HG03342 (cell line): Measurements from ENCODE around the gene ANXA2.
A peak's percentile ranks its signal among the peaks of the same experiment; 100 is the strongest.
"Not testable (repeated sequence)": the region's sequence is repeated elsewhere in the genome, so short reads cannot be mapped to it uniquely, and the experiment has no call there.

Experiments
- ATAC-seq: cut with Tn5 transposase; IDR thresholded peaks from one replicate; pipeline ENCODE4 v1.9.1; 2021; ENCODE audit warnings: mild to moderate bottlenecking, moderate library complexity; ENCODE audit not compliant: unreplicated experiment

ANXA2 gene

DNA sequence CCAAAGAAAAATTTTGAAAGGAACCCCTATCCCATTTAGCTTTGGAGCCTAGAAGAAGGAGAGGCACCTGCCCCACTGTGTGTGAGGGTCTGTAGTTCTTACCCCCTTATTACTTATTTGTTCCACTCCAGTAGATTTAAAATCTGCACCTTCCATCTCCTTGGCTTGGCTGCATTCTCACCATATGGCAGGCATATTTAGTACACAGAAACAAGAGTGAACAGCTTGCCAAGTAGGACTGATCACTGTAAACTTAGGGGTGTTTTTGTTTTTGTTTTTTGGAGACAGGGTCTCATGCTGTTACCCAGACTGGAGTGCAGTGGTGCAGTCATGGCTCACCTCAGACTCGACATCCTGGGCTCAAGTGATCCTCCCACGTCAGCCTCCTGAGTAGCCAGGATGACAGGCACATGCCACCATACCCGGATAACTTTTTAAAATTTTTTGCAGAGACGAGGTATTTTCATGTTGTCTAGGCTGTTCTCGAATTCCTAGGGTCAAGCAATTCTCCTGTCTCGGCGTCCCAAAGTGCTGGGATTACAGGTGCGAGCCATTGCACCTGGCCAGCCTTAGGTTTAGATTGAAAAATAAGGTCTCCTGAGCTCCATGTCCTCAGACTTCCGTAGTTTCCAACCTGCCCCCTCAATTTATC is 14.1 kb upstream of the ANXA2 start:
- ATAC-seq = no peak

DNA sequence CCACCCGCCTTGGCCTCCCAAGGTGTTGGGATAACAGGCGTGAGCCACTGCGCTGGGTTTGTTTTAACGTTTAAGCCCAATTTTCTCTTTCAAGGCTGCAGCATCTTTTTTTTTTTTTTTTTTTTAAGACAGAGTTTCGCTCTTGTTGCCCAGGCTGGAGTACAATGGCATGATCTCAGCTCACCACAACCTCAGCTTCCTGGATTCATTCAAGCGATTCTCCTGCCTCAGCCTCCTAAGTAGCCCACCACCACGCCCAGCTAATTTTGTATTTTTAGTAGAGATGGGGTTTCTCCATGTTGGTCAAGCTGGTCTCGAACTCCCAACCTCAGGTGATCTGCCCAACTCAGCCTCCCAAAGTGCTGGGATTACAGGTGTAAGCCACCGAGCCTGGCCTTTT is 12.6 kb upstream of the ANXA2 start:
- not testable (repeated sequence) for ATAC-seq

DNA sequence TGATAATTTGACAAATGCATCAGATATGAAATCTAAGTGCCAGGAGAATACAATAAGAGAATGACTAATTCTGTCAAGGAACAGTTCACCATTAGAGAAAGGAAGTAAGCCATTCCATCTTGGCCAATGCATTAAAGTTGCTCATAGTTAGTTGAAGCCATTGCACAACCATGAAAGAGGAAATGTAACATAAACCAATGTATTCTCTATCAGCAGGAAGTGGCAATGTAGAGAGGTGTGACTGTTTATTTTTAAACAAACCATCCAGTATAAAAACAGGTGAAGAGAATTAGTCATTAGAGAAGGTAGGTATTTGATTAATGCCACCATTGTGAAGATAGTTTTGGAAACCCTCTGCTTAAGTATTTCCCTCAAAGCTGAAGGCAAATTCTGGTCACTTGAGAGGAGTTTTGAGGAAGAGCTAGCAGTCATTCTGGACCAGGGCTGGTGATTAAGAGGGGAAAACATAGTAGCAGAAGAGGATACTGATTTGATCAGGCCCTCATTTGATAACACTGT is 10.7 kb upstream of the ANXA2 start:
- no peak for ATAC-seq

DNA sequence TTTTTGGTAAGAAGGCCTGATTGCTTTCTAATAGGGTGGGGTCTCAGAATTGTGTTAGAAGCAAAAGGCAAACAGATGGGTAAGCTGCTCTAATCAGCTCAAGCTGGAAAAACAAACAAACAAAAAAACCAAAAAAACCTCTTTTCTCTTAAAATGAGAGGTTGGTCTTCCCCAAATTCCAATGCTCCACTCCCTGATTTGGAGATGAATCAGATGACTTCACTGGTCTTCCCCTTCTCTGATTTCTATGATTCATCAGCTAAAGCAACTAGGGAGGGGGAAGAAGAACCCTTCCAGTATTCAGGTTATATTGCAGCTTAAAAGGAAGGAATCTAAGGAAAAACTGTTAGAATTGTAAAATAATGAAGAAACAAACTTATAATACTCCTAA is 9.6 kb upstream of the ANXA2 start:
- no peak for ATAC-seq

DNA sequence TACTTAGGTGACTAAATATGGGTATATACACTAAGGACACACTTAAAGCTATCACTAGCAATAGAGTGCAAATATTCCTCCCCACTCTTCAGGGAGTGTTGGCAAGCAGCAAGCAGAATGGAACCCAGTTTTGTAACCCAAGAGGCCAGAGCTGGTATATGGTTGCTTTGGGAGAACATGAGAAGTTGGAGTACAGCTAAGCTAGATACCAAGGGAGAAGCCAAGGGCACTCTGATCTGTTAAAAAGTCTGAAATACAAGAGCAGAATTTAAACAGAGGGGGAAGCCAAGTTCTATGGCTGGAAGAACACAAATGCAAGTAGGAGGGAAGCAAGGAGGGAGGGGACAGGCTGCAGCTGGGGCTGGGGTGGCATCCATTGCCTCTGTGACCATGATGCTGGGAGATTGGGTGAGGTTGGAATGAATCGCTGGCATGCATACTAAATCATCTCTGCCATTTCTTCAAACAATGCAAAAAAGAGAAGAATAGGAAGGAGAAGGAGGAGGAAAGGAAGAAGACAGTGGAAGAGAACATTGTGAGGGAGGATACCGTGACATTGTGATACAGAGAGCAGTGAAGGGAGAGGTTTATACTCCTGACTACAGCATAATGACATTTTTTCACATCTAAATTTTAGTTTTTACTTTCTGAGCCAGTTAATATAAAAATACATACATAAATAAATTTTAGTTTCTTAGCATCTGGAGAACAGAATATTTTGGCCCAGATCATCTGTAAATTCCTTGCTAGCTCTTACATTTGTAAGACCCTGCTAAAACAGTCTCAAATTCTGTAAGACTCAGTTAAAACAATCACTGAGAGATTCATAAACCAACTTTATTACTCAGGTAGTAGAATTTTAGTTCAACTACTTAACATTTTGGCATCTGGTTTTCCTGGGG is 9.0 kb upstream of the ANXA2 start:
- no peak for ATAC-seq

DNA sequence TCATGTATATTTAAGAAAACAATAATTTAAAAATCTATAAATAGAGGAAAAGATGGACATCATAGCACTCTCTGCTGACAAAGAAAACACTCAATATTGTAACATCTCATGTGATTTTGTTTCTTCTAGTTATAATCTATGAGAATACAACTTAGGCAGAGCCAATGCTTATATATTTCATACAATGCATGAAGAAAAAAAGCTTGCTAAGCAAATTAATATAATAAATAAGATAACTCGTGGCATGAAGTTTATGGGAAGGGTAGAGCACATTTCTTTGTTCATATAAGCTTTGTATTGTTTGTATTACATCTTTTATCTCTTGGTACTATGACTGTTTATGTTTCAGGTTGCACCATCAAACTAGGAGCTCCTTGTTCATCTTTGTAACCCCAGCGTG is 7.6 kb upstream of the ANXA2 start:
- ATAC-seq = no peak

DNA sequence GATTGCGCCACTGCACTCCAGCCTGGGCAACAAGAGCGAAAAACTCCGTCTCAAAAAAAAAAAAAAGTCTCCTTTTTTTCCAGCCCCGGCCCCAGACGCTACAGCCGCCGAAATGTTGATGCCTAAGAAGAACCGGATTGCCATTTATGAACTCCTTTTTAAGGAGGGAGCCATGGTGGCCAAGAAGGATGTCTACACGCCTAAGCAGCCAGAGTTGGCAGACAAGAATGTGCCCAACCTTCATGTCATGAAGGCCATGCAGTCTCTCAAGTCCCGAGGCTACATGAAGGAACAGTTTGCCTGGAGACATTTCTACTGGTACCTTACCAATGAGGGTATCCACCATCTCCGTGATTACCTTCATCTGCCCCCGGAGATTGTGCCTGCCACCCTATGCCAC is 6.6 kb upstream of the ANXA2 start:
- not testable (repeated sequence) for ATAC-seq

DNA sequence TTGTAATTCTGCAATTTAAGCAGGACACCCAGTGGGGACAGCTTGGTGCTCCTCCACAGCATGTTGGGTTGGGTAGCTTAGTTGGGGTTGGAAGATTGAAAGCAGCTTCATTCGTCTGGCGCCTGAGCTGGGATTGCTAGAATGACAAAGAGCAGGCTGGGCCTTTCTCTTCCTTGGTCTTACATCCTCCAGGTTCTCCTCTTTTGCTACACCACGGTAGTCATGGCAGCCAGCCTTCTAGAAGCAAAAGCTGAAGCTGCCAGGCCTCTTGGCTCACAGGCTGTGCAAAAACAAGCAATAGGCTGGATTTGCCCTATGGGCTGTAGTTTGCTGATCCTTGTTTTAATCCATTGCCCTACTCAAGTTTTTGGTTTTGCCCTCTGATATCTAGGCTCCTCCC is 3.2 kb upstream of the ANXA2 start:
- no peak for ATAC-seq

DNA sequence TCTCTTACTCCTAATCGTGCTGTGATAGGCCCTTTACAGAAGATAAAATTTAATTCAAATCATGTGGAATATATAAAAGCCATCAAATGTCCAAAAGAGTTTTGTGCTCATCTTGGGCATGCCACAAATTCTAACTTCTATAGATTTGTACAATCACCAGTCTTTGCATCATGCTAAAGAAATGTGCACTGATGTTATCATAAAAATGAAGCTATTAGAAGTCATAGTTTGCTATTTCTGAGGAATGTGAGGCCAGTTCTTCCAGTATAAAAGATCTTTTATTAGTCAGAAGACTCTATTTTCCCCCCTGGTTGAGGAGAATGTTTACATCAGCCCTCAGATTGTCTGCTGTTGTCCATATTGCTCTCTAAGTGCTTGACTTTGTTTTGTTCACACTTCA is 2.1 kb upstream of the ANXA2 start:
- ATAC-seq = no peak

DNA sequence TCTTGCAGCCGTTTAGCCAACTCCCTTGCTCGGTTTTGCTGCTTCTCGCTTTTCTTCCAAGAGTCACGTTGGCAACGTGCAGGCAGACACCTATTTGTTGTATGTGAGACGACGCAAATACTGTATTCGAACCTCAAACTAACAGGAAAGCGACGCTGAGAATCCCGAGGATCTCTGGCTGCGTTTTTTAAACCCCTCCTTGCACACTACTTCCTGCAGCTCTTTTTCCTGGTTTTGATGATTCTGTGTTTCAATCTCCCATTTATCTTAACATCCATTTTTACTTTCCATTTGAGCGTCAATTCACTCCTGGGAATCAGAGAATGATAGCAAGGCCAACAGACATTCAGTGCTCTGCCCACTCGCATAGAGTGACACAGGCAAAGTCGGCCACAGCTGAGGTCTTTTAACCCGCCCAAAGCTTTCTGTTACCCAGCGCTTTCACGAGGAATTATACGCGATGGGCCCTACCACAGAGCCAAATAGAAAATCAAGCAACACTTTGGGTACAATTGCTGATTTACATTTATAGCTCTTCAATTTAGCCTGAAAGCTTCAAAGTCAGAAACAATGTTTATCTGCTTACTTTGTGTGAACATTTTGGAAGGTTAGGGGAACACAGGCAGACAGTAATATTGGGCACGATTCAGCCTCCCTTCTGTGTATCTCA is 1.6 kb upstream of the ANXA2 start:
- no peak for ATAC-seq

DNA sequence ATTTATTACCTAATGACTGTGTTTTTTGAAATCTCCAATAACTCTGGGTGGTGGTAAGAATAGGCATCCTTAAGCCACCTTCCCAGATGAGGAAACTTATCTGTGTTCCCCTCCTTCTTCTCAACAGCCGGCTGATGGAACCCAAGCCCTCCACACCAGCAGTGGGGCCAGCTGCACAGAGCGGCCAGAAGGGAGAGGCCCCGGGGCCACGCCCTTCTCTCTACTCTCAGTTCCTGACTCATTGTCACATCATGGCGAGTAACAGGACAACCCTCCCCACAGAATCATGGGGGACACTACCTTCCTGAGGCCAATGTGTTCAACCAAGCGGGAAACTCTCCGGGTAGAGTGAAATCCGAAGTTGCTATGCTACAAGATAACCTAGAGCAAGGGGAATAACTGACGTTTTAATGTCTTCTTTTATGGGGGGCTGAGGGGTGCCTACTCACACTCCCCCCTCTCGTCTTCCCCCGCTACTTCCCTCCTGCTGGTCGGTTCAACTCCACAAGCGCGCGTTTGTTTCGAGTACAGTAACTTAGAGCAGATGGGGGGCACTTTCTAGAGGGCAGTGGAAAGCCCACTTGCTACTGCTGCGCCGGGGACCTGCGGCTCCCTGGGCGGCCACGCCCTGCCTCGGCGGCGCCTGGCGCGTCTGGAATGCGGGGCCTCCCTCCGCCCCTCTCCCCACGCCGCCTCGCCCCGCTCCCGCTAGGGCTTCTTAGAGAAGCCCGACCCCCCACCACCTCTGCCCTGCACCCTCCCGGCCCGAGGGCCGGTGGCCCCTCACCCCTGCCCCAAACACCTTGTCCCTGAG is 621 bp downstream of the ANXA2 start:
- ATAC-seq = peak; percentile 75

DNA sequence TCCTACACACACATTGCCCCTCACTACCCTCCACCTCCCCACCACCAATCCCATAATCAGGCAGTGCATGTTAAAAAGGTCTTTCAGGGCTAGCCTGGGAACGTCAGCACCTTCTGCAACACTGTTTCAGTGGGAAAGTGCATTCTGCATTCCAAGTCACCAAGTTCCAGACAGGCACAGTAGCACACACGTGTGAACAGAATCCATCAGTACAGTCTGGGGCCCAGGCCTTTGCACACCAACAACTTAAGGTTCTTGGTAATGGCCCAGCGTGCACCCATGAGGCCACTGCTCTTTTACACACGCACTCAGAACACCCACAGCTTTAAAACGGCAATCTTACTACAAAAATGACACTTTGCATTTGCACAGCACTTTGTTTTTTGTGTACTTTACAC is 1.2 kb downstream of the ANXA2 start:
- ATAC-seq = no peak

DNA sequence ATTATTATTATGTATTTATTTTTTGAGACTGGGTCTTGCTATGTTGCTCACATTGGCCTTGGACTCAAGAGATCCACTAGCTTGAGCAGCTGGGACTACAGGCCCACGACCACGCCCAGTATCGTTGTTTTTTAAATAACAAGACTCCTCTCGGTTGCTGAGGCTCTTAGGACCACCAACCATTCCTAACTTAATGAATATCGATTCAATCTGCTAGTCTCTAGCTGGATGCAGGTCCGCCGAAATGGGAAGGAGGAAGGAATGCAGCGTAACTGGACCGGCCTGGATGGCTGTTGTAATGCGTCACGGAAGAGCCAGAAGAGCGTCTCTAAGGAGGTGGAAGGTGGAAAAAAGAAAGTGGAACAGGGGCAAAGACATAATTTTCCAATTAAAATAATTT is 1.7 kb downstream of the ANXA2 start:
- ATAC-seq = no peak

DNA sequence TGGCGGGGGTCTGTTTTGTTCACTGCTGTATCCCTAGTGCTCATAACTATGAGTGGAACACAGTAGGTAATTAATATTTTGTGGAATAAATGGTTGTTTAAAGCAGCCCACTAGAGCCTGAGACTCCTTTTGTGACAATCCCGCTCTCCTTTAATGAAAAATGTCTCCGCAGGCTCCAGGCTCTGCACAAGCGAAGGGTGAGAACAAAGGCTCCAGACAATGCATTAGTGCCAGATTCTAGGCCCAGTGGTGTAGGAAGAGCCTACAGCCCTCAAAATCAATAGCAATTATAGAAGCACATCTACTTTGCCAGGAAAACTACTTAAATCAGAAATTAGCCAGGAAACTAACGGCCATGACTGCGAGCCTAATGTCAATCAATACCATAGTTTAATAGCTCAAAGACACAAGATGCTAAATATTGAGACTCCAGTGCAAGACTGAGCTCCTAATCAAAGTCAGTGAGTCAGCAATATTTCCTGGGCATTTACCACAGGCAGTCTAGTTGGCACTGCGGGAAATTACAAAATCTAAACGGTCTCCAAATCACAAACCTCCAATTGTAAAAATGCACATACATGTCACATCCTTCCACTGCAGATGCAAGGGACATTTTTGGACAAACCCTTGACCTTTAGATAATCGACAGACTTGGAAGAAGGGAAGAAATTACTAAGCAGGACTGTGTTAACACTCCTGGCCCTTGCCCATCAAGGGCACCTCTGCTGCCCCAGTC is 2.3 kb downstream of the ANXA2 start:
- ATAC-seq = no peak

DNA sequence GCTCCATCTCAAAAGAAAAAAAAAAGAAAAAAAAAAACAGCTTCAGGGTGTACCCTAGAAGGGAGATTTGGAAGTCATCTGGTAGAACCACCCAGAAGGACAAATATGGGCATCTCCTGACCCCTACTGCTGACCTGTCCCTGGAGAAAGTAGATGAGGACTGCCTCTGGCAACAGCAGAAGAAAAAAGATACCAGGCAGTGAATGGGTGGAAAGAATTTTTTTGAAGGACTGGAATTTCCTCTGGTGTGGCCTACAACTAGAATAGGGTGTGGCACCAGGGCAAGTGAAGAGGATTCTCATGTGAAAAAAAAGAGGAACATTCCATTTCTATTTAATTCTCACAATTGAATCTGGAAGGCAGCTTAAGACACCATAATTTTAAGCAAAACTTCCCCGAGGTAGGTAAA is 3.1 kb downstream of the ANXA2 start:
- ATAC-seq = no peak

DNA sequence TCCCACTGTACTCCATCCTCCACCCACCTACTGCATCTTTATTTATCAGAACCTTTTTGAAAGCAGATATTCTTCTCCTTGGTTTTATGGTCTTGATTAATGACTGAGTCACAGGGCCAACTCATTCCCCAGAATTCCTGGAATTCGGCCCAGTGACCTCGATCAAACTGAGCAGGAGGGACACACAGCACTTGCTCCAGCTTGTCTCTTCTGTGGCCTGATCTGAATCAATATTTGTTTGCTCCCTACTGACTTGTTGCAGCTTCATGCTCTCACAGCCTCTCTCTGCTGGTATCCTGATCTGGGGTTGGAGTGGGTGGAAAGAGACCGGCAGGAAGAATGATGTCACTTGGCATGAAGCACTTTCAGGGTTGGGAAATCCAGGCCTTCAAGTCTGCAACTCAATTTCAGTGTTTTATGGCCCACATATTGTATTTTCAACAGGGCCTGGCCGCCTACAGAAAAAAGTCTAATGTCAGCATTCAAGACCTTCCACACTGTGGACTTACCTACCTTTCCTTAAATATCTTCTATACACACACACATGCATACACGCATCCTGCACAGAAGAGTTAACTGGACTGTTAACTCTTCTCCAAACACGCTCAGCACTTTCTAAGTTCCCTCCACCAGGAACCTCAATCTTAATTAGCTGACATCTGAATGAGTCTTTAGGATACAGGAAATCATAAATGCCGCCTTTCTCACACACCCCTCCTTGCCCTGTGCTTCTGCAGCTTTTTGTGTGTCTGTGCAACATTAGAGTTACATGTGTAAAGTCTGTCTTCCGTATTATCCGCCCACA is 4.6 kb downstream of the ANXA2 start:
- no peak for ATAC-seq

DNA sequence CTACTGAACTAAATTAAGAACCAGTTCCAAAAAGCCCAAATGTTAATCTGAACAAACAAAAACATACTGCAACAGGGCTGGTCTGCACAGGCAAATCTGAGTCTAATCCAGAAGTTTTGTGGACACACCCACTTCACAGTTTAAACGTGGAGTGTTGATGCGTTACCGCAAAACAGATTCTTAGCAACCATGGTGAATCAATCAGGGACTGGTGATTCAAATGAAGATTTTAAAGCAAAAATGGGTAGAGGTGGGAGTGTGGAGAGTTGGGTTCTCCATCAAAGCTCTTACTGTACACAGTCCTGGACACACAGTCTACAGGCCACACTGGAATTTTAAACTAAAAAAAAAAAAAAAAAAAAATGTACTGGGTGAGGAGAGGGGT is 5.2 kb downstream of the ANXA2 start:
- ATAC-seq = no peak

DNA sequence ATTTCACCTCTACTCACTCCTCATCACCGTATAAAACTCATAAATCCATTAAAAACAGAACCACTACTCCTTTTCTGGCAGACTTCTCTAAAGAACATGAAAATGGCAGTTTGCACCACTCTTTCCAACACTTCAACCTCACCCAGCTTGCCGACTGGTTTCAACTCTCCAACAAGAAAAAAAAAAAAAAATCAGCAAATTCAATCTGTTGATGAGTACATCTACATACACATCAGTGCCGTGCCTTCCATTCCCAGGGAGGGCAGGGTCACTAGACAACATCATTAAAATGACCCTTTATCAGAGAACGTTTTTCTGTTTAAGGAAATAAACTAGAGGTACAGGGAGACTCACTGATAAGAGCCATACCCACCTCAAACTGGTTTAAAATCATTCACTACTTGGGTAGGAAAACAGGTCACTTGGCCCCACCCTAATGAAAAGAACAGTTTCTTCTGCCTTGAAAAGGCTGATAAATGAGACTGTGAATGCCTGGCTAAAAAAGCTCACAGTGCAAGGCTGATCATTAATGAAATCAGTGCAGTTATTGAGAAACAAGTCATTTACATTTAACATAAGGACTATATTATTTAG is 6.0 kb downstream of the ANXA2 start:
- no peak for ATAC-seq

DNA sequence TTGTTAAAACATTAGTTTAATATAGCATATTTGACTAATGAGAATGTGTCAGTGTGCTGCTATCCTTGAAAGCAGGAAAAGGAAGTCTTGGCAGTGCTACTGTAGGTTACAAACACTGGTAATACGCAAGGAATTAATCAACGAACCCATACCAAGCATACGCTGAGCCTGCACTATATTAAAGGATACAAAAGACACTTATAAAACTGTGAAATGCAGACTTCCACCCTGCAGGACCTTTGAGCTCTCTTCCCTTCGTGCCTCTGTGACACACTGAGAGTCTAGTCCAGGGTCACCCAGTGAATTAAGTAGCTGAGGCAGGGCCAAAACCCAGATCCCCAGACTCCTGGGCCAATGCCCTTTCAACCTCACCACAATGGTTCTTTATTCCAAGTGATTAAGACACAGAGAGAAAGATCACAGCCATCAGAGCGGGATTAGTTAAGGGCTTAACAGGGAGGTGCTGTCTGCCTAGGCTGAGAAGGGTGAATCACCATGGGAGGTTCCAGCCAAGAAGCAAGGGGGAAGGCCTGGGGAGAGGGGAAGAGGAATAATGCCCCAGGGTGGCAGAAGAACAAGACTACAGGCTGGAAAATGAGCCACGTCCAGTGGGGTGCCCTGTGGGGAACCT is 6.8 kb downstream of the ANXA2 start:
- ATAC-seq = no peak
